GM23338 (cell line): ENCODE data around the gene KCNAB1. TPM values are rescaled to one million over a fixed set of nuclear protein-coding genes. Genes with fewer than 3 reads are reported as not detected.

Source experiments
- ATAC-seq: fragments of 200-7000 bp; cut with Tn5 transposase; 3 replicates; pipeline ENCODE4 v1.9.1; 2020
- DNase-seq: peaks from one replicate; pipeline ENCODE4 v3.0.0-alpha.2; 2015; ENCODE audit warnings: low spot score
- H2AFZ ChIP-seq: fragments of 200-600 bp; sonication (generic); 2 replicates; pipeline ENCODE4 v1.8.0; 2016; ENCODE audit warnings: antibody characterized with exemption, mild to moderate bottlenecking, moderate library complexity
- H3F3A ChIP-seq: fragments of 200-600 bp; sonication (generic); replicated peaks from 2 replicates; pipeline ENCODE4 v1.8.0; 2017; ENCODE audit warnings: antibody characterized with exemption, mixed run types, low read depth
- H3K27ac ChIP-seq: fragments of 200-600 bp; sonication (generic); 2 replicates; pipeline ENCODE4 v1.6.1; 2016; ENCODE audit warnings: low read depth
- H3K27me3 ChIP-seq: fragments of 200-600 bp; sonication (generic); 2 replicates; pipeline ENCODE4 v1.8.0; 2016; ENCODE audit warnings: mild to moderate bottlenecking, mixed run types, moderate library complexity; ENCODE audit not compliant: insufficient read depth
- H3K36me3 ChIP-seq: fragments of 200-600 bp; sonication (generic); 2 replicates; pipeline ENCODE4 v1.8.0; 2016; ENCODE audit warnings: mild to moderate bottlenecking; ENCODE audit not compliant: insufficient read depth
- H3K4me1 ChIP-seq: fragments of 200-600 bp; sonication (generic); 2 replicates; pipeline ENCODE4 v1.8.0; 2016; ENCODE audit warnings: mild to moderate bottlenecking, moderate library complexity; ENCODE audit not compliant: insufficient read depth
- H3K4me2 ChIP-seq: fragments of 200-600 bp; sonication (generic); 2 replicates; pipeline ENCODE4 v1.7.1; 2017; ENCODE audit warnings: mixed run types
- H3K4me3 ChIP-seq: fragments of 200-600 bp; sonication (generic); 2 replicates; pipeline ENCODE4 v1.6.1; 2016; ENCODE audit warnings: mixed run types
- H3K79me2 ChIP-seq: fragments of 200-600 bp; sonication (generic); replicated peaks from 2 replicates; pipeline ENCODE4 v1.8.0; 2017; ENCODE audit warnings: mild to moderate bottlenecking; ENCODE audit not compliant: insufficient read depth
- H3K9me2 ChIP-seq: fragments of 200-600 bp; sonication (generic); 2 replicates; pipeline ENCODE4 v1.8.0; 2017; ENCODE audit not compliant: insufficient read depth
- H4K20me1 ChIP-seq: fragments of 200-600 bp; sonication (generic); replicated peaks from 2 replicates; pipeline ENCODE4 v1.8.0; 2017; ENCODE audit warnings: mild to moderate bottlenecking; ENCODE audit not compliant: insufficient read depth
- H3K27ac Mint-ChIP-seq: 2 replicates; pipeline ENCODE4 v1.8.0; 2020; ENCODE audit warnings: inconsistent platforms, mild to moderate bottlenecking, moderate library complexity, mixed read lengths
- H3K27me3 Mint-ChIP-seq: 3 replicates; pipeline ENCODE4 v1.8.0; 2022; ENCODE audit warnings: low read depth, mild to moderate bottlenecking, moderate library complexity, mixed read lengths, inconsistent platforms; ENCODE audit not compliant: insufficient read depth, poor library complexity
- H3K36me3 Mint-ChIP-seq: 3 replicates; pipeline ENCODE4 v1.8.0; 2021; ENCODE audit warnings: low read depth, mild to moderate bottlenecking, inconsistent platforms, moderate library complexity, mixed read lengths
- H3K4me1 Mint-ChIP-seq: 3 replicates; pipeline ENCODE4 v1.8.0; 2020; ENCODE audit warnings: mild to moderate bottlenecking, inconsistent platforms, mixed read lengths
- H3K4me3 Mint-ChIP-seq: 3 replicates; pipeline ENCODE4 v1.8.0; 2021; ENCODE audit warnings: moderate library complexity, mild to moderate bottlenecking, inconsistent platforms, mixed read lengths
- H3K9me3 Mint-ChIP-seq: 3 replicates; pipeline ENCODE4 v1.8.0; 2020; ENCODE audit warnings: moderate library complexity, mild to moderate bottlenecking, inconsistent platforms, mixed read lengths
- CREB1 ChIP-seq: fragments of 250-450 bp; sonication (Bioruptor Pico); IDR thresholded peaks from 2 replicates; pipeline ENCODE4 v1.5.0; 2020; ENCODE audit warnings: low read depth, mild to moderate bottlenecking, moderate library complexity
- EZH2phosphoT487 ChIP-seq: fragments of 200-600 bp; sonication (generic); IDR thresholded peaks from one replicate; pipeline ENCODE4 v1.8.1; 2018; ENCODE audit warnings: antibody characterized with exemption; ENCODE audit not compliant: unreplicated experiment
- JUNB ChIP-seq: IDR thresholded peaks from one replicate; pipeline ENCODE4 v1.6.1; 2016; ENCODE audit warnings: antibody characterized with exemption; ENCODE audit not compliant: unreplicated experiment
- NANOG ChIP-seq: IDR thresholded peaks from 2 replicates; pipeline ENCODE4 v1.6.1; 2016; ENCODE audit warnings: antibody characterized with exemption, borderline replicate concordance
- POLR2AphosphoS5 ChIP-seq: IDR thresholded peaks from 2 replicates; pipeline ENCODE4 v1.6.1; 2016; ENCODE audit warnings: antibody characterized with exemption, low read depth
- STAT1 ChIP-seq: IDR thresholded peaks from one replicate; pipeline ENCODE4 v1.6.1; 2016; ENCODE audit warnings: antibody characterized with exemption; ENCODE audit not compliant: unreplicated experiment
- ZNF114 ChIP-seq: fragments of 250-450 bp; sonication (Bioruptor Pico); IDR thresholded peaks from 2 replicates; pipeline ENCODE4 v1.5.0; 2020; ENCODE audit warnings: mild to moderate bottlenecking, moderate library complexity
- ZNF331 ChIP-seq: fragments of 250-450 bp; sonication (Bioruptor Pico); IDR thresholded peaks from 2 replicates; pipeline ENCODE4 v1.5.0; 2020; ENCODE audit warnings: low read depth, mild to moderate bottlenecking, moderate library complexity
- polyA plus RNA-seq: library from polyadenylated mRNA; unstranded; fragments of >200 nt; fragmentation: Nextera tagmentation; extraction: Ambion mirVana; gene quantifications from 2 replicates; pipeline ENCODE4 v1.2.1, GENCODE V29; 2016
- total RNA-seq: library from RNA; depleted of rRNA; stranded (reverse); fragments of >200 nt; shearing (Covaris generic); gene quantifications from 2 replicates; pipeline ENCODE4 v1.2.3, GENCODE V29; 2014
- TF ChIP-seq, protein P1 (sequence below): fragments of 250-450 bp; sonication (Bioruptor Pico); IDR thresholded peaks from 2 replicates; pipeline ENCODE4 v1.5.0; 2020; ENCODE audit warnings: mild to moderate bottlenecking, moderate library complexity
- TF ChIP-seq, protein P2 (sequence below), 2 experiments: fragments of 200-600 bp in 1 of 2; sonication (generic) in 1 of 2; conservative IDR thresholded peaks; 2 replicates each; pipeline versions ENCODE4 v1.5.1 to v1.6.1; 2016 to 2017; ENCODE audit warnings: antibody characterized with exemption in 2 of 2, low read depth in 2 of 2, mild to moderate bottlenecking in 2 of 2, moderate library complexity in 1 of 2
- TF ChIP-seq, protein P3 (sequence below): IDR thresholded peaks from one replicate; pipeline ENCODE4 v1.6.1; 2018; ENCODE audit warnings: antibody characterized with exemption; ENCODE audit not compliant: unreplicated experiment
- TF ChIP-seq, protein P4 (sequence below): IDR thresholded peaks from 2 replicates; pipeline ENCODE4 v1.6.1; 2016; ENCODE audit warnings: antibody characterized with exemption

KCNAB1 gene
- total and polyA plus RNA-seq, 2 experiments from 2014 or later, result 0.69 to 2.6 TPM

DNA sequence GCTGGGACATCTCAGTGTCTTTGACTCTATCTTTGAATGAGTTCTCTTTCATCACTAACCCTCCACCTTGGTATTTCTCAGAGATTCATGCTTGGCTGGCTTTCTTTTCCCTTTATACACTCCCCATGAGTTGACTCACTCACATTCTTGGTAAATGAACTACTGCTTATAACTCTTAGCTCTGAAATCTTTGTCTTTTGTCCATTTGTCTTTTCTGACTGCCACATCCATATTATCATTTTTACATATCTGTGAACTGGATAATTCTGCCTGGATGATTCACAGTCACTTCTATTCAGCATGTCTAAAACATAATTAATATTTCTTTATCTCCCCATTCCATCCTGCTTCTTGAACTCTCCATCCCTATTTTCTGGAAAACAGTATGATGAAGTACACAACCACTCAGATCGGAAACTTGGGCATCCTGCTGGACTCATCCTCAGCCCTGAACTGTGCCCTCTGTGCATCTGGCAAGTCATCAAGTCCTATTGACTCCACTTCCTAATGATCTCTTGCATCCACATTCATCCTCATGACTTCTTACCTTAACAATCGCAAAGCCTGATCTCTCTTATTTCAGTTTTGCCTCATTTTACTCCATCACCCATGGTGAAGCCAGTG lies 66.9 kb downstream of the KCNAB1 start (continued):
- TF ChIP-seq, protein P1, sequence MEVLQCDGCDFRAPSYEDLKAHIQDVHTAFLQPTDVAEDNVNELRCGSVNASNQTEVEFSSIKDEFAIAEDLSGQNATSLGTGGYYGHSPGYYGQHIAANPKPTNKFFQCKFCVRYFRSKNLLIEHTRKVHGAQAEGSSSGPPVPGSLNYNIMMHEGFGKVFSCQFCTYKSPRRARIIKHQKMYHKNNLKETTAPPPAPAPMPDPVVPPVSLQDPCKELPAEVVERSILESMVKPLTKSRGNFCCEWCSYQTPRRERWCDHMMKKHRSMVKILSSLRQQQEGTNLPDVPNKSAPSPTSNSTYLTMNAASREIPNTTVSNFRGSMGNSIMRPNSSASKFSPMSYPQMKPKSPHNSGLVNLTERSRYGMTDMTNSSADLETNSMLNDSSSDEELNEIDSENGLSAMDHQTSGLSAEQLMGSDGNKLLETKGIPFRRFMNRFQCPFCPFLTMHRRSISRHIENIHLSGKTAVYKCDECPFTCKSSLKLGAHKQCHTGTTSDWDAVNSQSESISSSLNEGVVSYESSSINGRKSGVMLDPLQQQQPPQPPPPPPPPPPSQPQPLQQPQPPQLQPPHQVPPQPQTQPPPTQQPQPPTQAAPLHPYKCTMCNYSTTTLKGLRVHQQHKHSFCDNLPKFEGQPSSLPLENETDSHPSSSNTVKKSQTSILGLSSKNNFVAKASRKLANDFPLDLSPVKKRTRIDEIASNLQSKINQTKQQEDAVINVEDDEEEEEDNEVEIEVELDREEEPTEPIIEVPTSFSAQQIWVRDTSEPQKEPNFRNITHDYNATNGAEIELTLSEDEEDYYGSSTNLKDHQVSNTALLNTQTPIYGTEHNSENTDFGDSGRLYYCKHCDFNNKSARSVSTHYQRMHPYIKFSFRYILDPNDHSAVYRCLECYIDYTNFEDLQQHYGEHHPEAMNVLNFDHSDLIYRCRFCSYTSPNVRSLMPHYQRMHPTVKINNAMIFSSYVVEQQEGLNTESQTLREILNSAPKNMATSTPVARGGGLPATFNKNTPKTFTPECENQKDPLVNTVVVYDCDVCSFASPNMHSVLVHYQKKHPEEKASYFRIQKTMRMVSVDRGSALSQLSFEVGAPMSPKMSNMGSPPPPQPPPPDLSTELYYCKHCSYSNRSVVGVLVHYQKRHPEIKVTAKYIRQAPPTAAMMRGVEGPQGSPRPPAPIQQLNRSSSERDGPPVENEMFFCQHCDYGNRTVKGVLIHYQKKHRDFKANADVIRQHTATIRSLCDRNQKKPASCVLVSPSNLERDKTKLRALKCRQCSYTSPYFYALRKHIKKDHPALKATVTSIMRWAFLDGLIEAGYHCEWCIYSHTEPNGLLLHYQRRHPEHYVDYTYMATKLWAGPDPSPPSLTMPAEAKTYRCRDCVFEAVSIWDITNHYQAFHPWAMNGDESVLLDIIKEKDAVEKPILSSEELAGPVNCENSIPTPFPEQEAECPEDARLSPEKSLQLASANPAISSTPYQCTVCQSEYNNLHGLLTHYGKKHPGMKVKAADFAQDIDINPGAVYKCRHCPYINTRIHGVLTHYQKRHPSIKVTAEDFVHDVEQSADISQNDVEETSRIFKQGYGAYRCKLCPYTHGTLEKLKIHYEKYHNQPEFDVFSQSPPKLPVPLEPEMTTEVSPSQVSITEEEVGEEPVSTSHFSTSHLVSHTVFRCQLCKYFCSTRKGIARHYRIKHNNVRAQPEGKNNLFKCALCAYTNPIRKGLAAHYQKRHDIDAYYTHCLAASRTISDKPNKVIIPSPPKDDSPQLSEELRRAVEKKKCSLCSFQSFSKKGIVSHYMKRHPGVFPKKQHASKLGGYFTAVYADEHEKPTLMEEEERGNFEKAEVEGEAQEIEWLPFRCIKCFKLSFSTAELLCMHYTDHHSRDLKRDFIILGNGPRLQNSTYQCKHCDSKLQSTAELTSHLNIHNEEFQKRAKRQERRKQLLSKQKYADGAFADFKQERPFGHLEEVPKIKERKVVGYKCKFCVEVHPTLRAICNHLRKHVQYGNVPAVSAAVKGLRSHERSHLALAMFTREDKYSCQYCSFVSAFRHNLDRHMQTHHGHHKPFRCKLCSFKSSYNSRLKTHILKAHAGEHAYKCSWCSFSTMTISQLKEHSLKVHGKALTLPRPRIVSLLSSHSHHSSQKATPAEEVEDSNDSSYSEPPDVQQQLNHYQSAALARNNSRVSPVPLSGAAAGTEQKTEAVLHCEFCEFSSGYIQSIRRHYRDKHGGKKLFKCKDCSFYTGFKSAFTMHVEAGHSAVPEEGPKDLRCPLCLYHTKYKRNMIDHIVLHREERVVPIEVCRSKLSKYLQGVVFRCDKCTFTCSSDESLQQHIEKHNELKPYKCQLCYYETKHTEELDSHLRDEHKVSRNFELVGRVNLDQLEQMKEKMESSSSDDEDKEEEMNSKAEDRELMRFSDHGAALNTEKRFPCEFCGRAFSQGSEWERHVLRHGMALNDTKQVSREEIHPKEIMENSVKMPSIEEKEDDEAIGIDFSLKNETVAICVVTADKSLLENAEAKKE (CRISPR knock-in tag), result no peak

DNA sequence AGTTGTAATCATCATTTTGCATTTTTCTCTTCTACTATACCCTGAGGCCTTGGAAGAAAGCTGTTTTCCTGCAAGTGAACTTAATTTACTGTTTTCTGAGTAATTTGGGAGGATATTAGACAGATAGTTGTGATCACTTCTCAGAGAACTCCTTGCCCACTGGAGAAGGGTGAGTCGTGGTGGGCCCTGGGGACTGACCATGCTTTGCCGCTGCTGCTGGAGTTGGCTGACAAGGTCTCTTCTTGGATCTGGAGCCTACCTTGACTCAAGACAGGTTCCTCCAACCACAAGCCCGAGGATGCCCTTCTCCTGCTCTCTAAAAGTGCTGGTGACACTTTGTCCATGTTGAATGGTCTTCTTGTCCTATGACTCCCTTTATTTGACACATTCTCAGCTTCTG lies 68.4 kb downstream of the KCNAB1 start:
- DNase-seq, result no peak
- H3K27ac Mint-ChIP-seq, result no peak overlapping the region
- Histone ChIP-seq H2AFZ (no peak overlapping the region), H3K36me3 (no peaks in the 10 kb centered on the region), H3F3A (no peaks in the 10 kb centered on the region), H4K20me1 (no peaks in the 10 kb centered on the region), H3K27ac (no peak overlapping the region), H3K9me2 (no peaks in the 10 kb centered on the region), H3K4me2 (no peak overlapping the region), H3K4me3 (no peak overlapping the region), H3K79me2 (no peaks in the 10 kb centered on the region), H3K27me3 (no peaks in the 10 kb centered on the region), H3K4me1 (no peaks in the 10 kb centered on the region)
- no peak overlapping the region for H3K4me3 Mint-ChIP-seq
- no peak for ATAC-seq
- H3K36me3 Mint-ChIP-seq, result no peaks in the 10 kb centered on the region
- H3K27me3 Mint-ChIP-seq, result no peaks in the 10 kb centered on the region
- no peaks in the 10 kb centered on the region for H3K9me3 Mint-ChIP-seq
- H3K4me1 Mint-ChIP-seq, result no peaks in the 10 kb centered on the region
- TF ChIP-seq ZNF331 (CRISPR knock-in tag), result no peak
- TF ChIP-seq STAT1, result no peak
- TF ChIP-seq, protein P2, sequence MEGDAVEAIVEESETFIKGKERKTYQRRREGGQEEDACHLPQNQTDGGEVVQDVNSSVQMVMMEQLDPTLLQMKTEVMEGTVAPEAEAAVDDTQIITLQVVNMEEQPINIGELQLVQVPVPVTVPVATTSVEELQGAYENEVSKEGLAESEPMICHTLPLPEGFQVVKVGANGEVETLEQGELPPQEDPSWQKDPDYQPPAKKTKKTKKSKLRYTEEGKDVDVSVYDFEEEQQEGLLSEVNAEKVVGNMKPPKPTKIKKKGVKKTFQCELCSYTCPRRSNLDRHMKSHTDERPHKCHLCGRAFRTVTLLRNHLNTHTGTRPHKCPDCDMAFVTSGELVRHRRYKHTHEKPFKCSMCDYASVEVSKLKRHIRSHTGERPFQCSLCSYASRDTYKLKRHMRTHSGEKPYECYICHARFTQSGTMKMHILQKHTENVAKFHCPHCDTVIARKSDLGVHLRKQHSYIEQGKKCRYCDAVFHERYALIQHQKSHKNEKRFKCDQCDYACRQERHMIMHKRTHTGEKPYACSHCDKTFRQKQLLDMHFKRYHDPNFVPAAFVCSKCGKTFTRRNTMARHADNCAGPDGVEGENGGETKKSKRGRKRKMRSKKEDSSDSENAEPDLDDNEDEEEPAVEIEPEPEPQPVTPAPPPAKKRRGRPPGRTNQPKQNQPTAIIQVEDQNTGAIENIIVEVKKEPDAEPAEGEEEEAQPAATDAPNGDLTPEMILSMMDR (conservative IDR thresholded peaks at IDR 0.05; ENCODE audit: low read depth in 2 of 2), result no peak
- TF ChIP-seq ZNF114 (CRISPR knock-in tag), result no peak
- TF ChIP-seq, protein P3, sequence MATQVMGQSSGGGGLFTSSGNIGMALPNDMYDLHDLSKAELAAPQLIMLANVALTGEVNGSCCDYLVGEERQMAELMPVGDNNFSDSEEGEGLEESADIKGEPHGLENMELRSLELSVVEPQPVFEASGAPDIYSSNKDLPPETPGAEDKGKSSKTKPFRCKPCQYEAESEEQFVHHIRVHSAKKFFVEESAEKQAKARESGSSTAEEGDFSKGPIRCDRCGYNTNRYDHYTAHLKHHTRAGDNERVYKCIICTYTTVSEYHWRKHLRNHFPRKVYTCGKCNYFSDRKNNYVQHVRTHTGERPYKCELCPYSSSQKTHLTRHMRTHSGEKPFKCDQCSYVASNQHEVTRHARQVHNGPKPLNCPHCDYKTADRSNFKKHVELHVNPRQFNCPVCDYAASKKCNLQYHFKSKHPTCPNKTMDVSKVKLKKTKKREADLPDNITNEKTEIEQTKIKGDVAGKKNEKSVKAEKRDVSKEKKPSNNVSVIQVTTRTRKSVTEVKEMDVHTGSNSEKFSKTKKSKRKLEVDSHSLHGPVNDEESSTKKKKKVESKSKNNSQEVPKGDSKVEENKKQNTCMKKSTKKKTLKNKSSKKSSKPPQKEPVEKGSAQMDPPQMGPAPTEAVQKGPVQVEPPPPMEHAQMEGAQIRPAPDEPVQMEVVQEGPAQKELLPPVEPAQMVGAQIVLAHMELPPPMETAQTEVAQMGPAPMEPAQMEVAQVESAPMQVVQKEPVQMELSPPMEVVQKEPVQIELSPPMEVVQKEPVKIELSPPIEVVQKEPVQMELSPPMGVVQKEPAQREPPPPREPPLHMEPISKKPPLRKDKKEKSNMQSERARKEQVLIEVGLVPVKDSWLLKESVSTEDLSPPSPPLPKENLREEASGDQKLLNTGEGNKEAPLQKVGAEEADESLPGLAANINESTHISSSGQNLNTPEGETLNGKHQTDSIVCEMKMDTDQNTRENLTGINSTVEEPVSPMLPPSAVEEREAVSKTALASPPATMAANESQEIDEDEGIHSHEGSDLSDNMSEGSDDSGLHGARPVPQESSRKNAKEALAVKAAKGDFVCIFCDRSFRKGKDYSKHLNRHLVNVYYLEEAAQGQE, result no peak
- no peak for TF ChIP-seq NANOG
- TF ChIP-seq POLR2AphosphoS5, result no peak
- no peak for TF ChIP-seq EZH2phosphoT487
- TF ChIP-seq, protein P4, sequence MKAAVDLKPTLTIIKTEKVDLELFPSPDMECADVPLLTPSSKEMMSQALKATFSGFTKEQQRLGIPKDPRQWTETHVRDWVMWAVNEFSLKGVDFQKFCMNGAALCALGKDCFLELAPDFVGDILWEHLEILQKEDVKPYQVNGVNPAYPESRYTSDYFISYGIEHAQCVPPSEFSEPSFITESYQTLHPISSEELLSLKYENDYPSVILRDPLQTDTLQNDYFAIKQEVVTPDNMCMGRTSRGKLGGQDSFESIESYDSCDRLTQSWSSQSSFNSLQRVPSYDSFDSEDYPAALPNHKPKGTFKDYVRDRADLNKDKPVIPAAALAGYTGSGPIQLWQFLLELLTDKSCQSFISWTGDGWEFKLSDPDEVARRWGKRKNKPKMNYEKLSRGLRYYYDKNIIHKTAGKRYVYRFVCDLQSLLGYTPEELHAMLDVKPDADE, result no peak
- no peak for TF ChIP-seq CREB1
- no peak for TF ChIP-seq JUNB
